Duodenal mucosa (tissue), 2 donors: ENCODE measurements around the gene GCKR.

ENCODE experiments used
- H3K27ac ChIP-seq: one replicate; pipeline ENCODE4 v1.7.0; 2013; ENCODE audit warnings: low read depth, low read length
- H3K27me3 ChIP-seq, 2 donors: one replicate each; pipeline ENCODE4 v1.7.0; 2013; ENCODE audit warnings: low read length in 2 of 2, control low read depth in 1 of 2; ENCODE audit not compliant: insufficient read depth in 2 of 2, control insufficient read depth in 1 of 2
- H3K36me3 ChIP-seq, 2 donors: one replicate each; pipeline ENCODE4 v1.7.0; 2013; ENCODE audit warnings: low read length in 2 of 2, control low read depth in 1 of 2; ENCODE audit not compliant: insufficient read depth in 2 of 2, control insufficient read depth in 1 of 2
- H3K4me1 ChIP-seq, 2 donors: one replicate each; pipeline ENCODE4 v1.7.0; 2013; ENCODE audit warnings: low read length in 2 of 2, control low read depth in 1 of 2; ENCODE audit not compliant: insufficient read depth in 2 of 2, control insufficient read depth in 1 of 2
- H3K4me3 ChIP-seq, 2 donors: one replicate each; pipeline ENCODE4 v1.7.0; 2013; ENCODE audit warnings: low read length in 2 of 2, low read depth in 1 of 2
- H3K9ac ChIP-seq, 2 donors: one replicate each; pipeline ENCODE4 v1.7.0; 2013; ENCODE audit warnings: low read length in 2 of 2, low read depth in 1 of 2
- H3K9me3 ChIP-seq, 2 donors: one replicate each; pipeline ENCODE4 v1.7.0; 2013; ENCODE audit warnings: low read length in 2 of 2, control low read depth in 1 of 2; ENCODE audit not compliant: control insufficient read depth in 1 of 2

GCKR gene

DNA sequence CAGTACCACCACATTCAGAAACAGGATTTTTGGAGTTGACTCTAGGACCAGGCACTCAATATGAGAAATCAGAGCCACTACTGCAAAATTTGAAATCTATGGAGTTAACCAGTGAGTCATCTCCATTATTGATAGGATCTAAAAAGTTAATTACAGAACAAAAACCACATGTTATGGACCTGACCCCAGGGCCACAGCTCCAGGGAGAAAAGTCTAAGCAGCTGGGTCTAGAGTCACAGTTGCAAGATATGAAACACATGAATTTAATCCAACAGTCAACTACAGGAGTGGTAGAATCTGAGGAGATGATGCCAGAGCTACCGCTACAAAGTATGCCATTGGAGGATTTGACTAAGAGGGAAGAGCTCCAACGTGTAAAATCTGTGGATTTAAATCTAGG lies 72.8 kb downstream of the GCKR start:
- Histone ChIP-seq H3K4me1 (no peaks in the 10 kb centered on the region), H3K9me3 (no peaks in the 10 kb centered on the region), H3K27me3 (peaks cover 2 to 16% of the 10 kb centered on the region in 2 donors), H3K27ac (no peak overlapping the region), H3K36me3 (no peaks in the 10 kb centered on the region), H3K9ac (no peak overlapping the region), H3K4me3 (no peak overlapping the region)

DNA sequence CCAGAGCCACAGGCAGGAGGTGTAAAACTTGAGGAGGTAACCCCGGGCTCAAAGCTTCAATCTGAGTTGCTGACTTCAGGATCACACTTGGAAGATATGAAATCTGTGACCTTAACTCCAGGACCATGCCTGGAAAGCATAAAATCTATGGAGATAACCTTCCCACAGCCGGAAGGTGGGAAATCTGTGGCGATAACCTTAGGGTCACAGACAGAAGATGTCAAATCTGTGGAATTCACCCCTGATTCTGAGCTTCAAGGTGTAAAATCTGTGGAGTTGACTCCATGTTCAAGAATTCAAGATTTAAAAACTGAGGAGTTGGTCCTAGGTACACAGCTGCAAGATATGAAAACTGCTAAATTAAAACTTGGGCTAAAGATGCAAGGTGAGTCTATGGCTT lies 74.6 kb downstream of the GCKR start:
- peaks cover 0 to 2% of the 10 kb centered on the region in 2 donors for H3K9me3 ChIP-seq
- no peak overlapping the region for H3K27ac ChIP-seq
- no peaks in the 10 kb centered on the region for H3K36me3 ChIP-seq
- H3K4me3 ChIP-seq = no peak overlapping the region
- H3K4me1 ChIP-seq = no peaks in the 10 kb centered on the region
- peaks cover 2 to 9% of the 10 kb centered on the region in 2 donors for H3K27me3 ChIP-seq
- no peak overlapping the region for H3K9ac ChIP-seq

DNA sequence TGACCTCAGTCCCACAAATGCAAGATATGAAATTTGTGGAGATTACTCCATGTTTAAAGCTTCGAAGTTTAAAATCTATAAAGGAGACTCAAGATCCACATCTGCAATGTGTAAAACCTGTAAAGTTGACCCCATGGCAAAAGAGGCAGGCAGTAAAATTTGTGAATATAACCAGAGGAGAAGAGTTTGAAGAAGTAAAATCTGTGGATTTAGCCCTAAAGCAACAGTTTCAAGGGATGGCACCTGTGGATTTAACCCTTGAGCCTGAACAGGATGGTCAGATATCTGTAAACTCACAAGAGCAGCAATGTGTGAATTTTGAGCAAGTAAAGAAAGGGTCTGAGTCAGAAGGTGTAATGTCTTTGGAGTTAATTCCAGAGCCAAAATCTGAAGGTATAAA lies 75.0 kb downstream of the GCKR start:
- Histone ChIP-seq H3K9ac (no peak overlapping the region), H3K4me1 (no peaks in the 10 kb centered on the region), H3K9me3 (peaks cover 2% of the 10 kb centered on the region in 2 donors), H3K36me3 (no peaks in the 10 kb centered on the region), H3K27me3 (peaks cover 2 to 9% of the 10 kb centered on the region in 2 donors), H3K27ac (no peak overlapping the region), H3K4me3 (no peak overlapping the region)

DNA sequence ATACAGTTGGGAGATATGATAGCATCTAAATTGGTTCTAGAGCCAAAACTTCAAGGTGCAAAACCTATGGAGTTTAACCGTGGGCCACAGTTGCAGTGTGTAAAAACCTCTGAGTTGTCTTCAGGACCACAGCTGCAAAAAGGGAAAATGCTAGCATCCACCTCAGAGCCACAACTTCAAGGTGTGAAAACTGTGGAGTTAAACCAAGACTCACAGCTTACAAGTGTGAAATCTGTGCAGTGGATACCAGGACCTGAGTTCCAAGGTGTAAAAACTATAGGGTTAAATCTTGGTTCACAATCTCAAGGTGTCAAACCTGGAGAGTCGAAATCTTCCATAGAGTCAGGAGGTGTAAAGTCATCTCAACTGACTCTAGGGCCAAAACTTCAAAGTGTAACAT lies 75.8 kb downstream of the GCKR start:
- H3K9me3 ChIP-seq = peaks cover 2 to 10% of the 10 kb centered on the region in 2 donors
- no peak overlapping the region for H3K27ac ChIP-seq
- H3K4me3 ChIP-seq = no peak overlapping the region
- peaks cover 2 to 4% of the 10 kb centered on the region in 2 donors for H3K27me3 ChIP-seq
- no peaks in the 10 kb centered on the region for H3K36me3 ChIP-seq
- H3K4me1 ChIP-seq = no peaks in the 10 kb centered on the region
- H3K9ac ChIP-seq = no peak overlapping the region

DNA sequence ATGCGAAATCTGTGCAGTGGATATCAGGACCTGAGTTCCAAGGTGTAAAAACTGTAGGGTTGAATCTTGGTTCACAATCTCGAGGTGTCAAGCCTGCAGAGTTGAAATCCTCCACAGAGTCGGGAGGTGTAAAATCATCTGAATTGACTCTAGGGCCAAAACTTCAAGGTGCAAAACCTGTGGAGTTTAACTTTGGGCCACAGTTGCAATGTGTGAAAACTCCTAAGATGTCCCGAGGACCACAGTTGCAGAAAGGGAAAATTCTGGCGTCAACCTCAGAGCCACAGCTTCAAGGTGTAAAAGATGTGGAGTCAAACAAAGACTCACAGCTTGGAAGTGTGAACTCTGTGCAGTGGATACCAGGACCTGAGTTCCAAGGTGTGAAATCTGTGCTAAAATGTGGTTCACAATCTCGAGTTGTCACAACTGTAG lies 76.4 kb downstream of the GCKR start:
- peaks cover 2 to 13% of the 10 kb centered on the region in 2 donors for H3K9me3 ChIP-seq
- H3K9ac ChIP-seq = no peak overlapping the region
- H3K27ac ChIP-seq = no peak overlapping the region
- no peak overlapping the region for H3K4me3 ChIP-seq
- H3K36me3 ChIP-seq = no peaks in the 10 kb centered on the region
- H3K4me1 ChIP-seq = no peaks in the 10 kb centered on the region
- peaks cover 2 to 4% of the 10 kb centered on the region in 2 donors for H3K27me3 ChIP-seq
